GM18508 (cell line): ENCODE data around the gene MAP2K2.

Experiments
- ATAC-seq: cut with Tn5 transposase; IDR thresholded peaks from one replicate; pipeline ENCODE4 v1.9.1; 2021; ENCODE audit warnings: moderate number of reproducible peaks; ENCODE audit not compliant: insufficient read depth, unreplicated experiment

Gene MAP2K2

GRCh38 chr19:4100647-4101495 is 23.1 kb downstream of the MAP2K2 start:
- no peak for ATAC-seq

- ATAC-seq: no peak
Observed at GRCh38 chr19:4099041-4099764, 24.7 kb downstream of the MAP2K2 start.

- ATAC-seq: no peak
Observed at GRCh38 chr19:4098493-4098892, 25.4 kb downstream of the MAP2K2 start.

GRCh38 chr19:4097501-4097900 is 26.4 kb downstream of the MAP2K2 start:
- no peak for ATAC-seq

- no peak for ATAC-seq
Observed at GRCh38 chr19:4096049-4096892, 27.7 kb downstream of the MAP2K2 start.

- ATAC-seq: no peak
Observed at GRCh38 chr19:4095488-4095844, 28.5 kb downstream of the MAP2K2 start.

GRCh38 chr19:4094761-4095487 is 29.0 kb downstream of the MAP2K2 start:
- ATAC-seq: no peak

- no peak for ATAC-seq
Observed at GRCh38 chr19:4094291-4094690, 29.6 kb downstream of the MAP2K2 start.

GRCh38 chr19:4093643-4094175 is 30.2 kb downstream of the MAP2K2 start:
- no peak for ATAC-seq

- no peak for ATAC-seq
Observed at GRCh38 chr19:4090356-4091220, 33.3 kb downstream of the MAP2K2 start.

- no peak for ATAC-seq
Observed at GRCh38 chr19:4089946-4090345, 34.0 kb downstream of the MAP2K2 start.

- no peak for ATAC-seq
Observed at GRCh38 chr19:4089400-4089908, 34.5 kb downstream of the MAP2K2 start.

- no peak for ATAC-seq
Observed at GRCh38 chr19:4088975-4089374, 34.9 kb downstream of the MAP2K2 start.

GRCh38 chr19:4087787-4088679 is 35.9 kb downstream of the MAP2K2 start:
- ATAC-seq: no peak

- ATAC-seq: no peak
Observed at GRCh38 chr19:4086411-4086867, 37.5 kb downstream of the MAP2K2 start.

GRCh38 chr19:4084547-4084877 is 39.4 kb downstream of the MAP2K2 start:
- no peak for ATAC-seq

- no peak for ATAC-seq
Observed at GRCh38 chr19:4083677-4084546, 40.0 kb downstream of the MAP2K2 start.
